ENCODE data around the gene TXNDC5. TPM values are rescaled to one million over a fixed set of nuclear protein-coding genes. Genes with fewer than 3 reads are reported as not detected.

Gene TXNDC5
- 110 TPM for total RNA-seq (ENCODE audit: unreplicated experiment)
- long read RNA-seq: 0 reads

- DNase-seq (ENCODE audit: low spot score): peak; percentile 74
- H3K27me3 Mint-ChIP-seq (ENCODE audit: unreplicated experiment): peaks cover 3% of the 10 kb centered on the region
- TF ChIP-seq CTCF (IDR thresholded peaks at IDR 0.05; ENCODE audit: unreplicated experiment): no peak
- no peaks in the 10 kb centered on the region for H3K36me3 Mint-ChIP-seq (ENCODE audit: low read depth, unreplicated experiment)
- H3K9me3 Mint-ChIP-seq (ENCODE audit: unreplicated experiment): no peaks in the 10 kb centered on the region
- H3K27ac Mint-ChIP-seq (ENCODE audit: unreplicated experiment): no peak within 1 kb of the TSS
- H3K4me1 Mint-ChIP-seq (ENCODE audit: unreplicated experiment): peaks cover 7% of the 10 kb centered on the region
- peak within 1 kb of the TSS; percentile 89 for H3K4me3 Mint-ChIP-seq (ENCODE audit: unreplicated experiment)
These were observed at the start of gene TXNDC5 for GRCh38 chr6:7910654-7911344. TXNDC5 (minus strand) TSS chr6:7910788; CDS start chr6:7910776, 12 bp downstream.

DNA sequence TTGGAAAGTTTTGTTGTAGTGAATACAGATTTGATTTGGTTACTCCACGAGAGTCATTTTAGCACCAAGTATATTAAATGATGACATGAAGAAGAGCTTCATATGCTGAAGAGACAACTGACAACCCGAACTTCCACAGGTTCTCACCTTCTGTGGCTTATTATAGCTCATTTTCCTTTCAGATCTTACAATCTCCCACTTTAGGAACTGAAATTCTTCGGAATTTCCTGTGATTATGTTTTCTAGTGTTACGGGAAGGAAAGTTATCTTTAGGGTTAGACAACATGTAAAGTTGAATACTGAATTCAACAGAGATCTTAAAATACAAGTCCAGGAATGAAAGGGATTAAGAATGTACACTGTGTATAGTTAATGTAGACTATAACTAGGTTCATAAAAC is 49.6 kb upstream of the TXNDC5 start:
- Mint-ChIP-seq H3K27me3 (ENCODE audit: unreplicated experiment) (no peaks in the 10 kb centered on the region), H3K4me1 (ENCODE audit: unreplicated experiment) (peaks cover 9% of the 10 kb centered on the region), H3K27ac (ENCODE audit: unreplicated experiment) (peak overlapping the region; percentile 3), H3K4me3 (ENCODE audit: unreplicated experiment) (no peak overlapping the region), H3K9me3 (ENCODE audit: unreplicated experiment) (no peaks in the 10 kb centered on the region), H3K36me3 (ENCODE audit: low read depth, unreplicated experiment) (no peaks in the 10 kb centered on the region)
- DNase-seq (ENCODE audit: low spot score): no peak
- no peak for TF ChIP-seq CTCF (IDR thresholded peaks at IDR 0.05; ENCODE audit: unreplicated experiment)

DNA sequence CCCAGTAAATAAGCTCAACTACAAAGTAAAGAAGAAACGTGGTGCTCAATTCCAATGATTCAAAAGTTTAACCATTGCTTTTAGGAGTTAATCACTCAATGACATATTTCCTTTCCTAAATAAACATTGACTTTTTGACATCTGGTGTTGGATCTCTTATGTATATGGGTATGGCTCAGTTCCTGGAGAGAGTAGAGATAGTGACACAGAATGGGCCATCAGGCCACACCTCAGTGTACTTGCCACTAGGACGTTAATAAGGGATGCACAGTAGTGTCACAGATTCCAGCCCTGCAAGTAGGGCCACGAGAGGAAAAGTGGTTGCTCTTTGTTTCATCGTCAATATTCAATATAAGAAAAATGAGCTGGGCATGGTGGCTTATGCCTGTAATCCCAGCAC is 48.9 kb upstream of the TXNDC5 start:
- no peaks in the 10 kb centered on the region for H3K9me3 Mint-ChIP-seq (ENCODE audit: unreplicated experiment)
- TF ChIP-seq CTCF (IDR thresholded peaks at IDR 0.05; ENCODE audit: unreplicated experiment): no peak
- no peaks in the 10 kb centered on the region for H3K36me3 Mint-ChIP-seq (ENCODE audit: low read depth, unreplicated experiment)
- no peak for DNase-seq (ENCODE audit: low spot score)
- H3K4me3 Mint-ChIP-seq (ENCODE audit: unreplicated experiment): no peak overlapping the region
- H3K4me1 Mint-ChIP-seq (ENCODE audit: unreplicated experiment): peaks cover 9% of the 10 kb centered on the region
- no peak overlapping the region for H3K27ac Mint-ChIP-seq (ENCODE audit: unreplicated experiment)
- H3K27me3 Mint-ChIP-seq (ENCODE audit: unreplicated experiment): no peaks in the 10 kb centered on the region

- H3K27me3 Mint-ChIP-seq (ENCODE audit: unreplicated experiment): no peaks in the 10 kb centered on the region
- no peaks in the 10 kb centered on the region for H3K9me3 Mint-ChIP-seq (ENCODE audit: unreplicated experiment)
- no peak for DNase-seq (ENCODE audit: low spot score)
- H3K36me3 Mint-ChIP-seq (ENCODE audit: low read depth, unreplicated experiment): no peaks in the 10 kb centered on the region
- H3K27ac Mint-ChIP-seq (ENCODE audit: unreplicated experiment): no peak overlapping the region
- H3K4me1 Mint-ChIP-seq (ENCODE audit: unreplicated experiment): peaks cover 9% of the 10 kb centered on the region
- no peak overlapping the region for H3K4me3 Mint-ChIP-seq (ENCODE audit: unreplicated experiment)
- TF ChIP-seq CTCF (IDR thresholded peaks at IDR 0.05; ENCODE audit: unreplicated experiment): no peak
These were observed 47.9 kb upstream of the TXNDC5 start for GRCh38 chr6:7958464-7958863.

- no peaks in the 10 kb centered on the region for H3K27me3 Mint-ChIP-seq (ENCODE audit: unreplicated experiment)
- TF ChIP-seq CTCF (IDR thresholded peaks at IDR 0.05; ENCODE audit: unreplicated experiment): no peak
- no peaks in the 10 kb centered on the region for H3K36me3 Mint-ChIP-seq (ENCODE audit: low read depth, unreplicated experiment)
- H3K4me3 Mint-ChIP-seq (ENCODE audit: unreplicated experiment): no peak overlapping the region
- no peak for DNase-seq (ENCODE audit: low spot score)
- H3K4me1 Mint-ChIP-seq (ENCODE audit: unreplicated experiment): peaks cover 9% of the 10 kb centered on the region
- H3K9me3 Mint-ChIP-seq (ENCODE audit: unreplicated experiment): no peaks in the 10 kb centered on the region
- no peak overlapping the region for H3K27ac Mint-ChIP-seq (ENCODE audit: unreplicated experiment)
These were observed 45.7 kb upstream of the TXNDC5 start for GRCh38 chr6:7956257-7956656.

Data from endothelial cell (in vitro differentiated cells).